ENCODE results near the gene GNAT3. TPM values are rescaled to one million over a fixed set of nuclear protein-coding genes. Genes with fewer than 3 reads are reported as not detected.

GNAT3 gene
- total RNA-seq, 1 donor from 2014 or later, result 0.70 TPM

- Mint-ChIP-seq H3K4me1 (ENCODE audit: unreplicated experiment) (no peaks in the 10 kb centered on the region), H3K9me3 (no peaks in the 10 kb centered on the region), H3K27ac (no peak overlapping the region), H3K4me3 (no peak overlapping the region), H3K27me3 (no peaks in the 10 kb centered on the region), H3K36me3 (no peaks in the 10 kb centered on the region)
- DNase-seq (ENCODE audit: extremely low spot score, unreplicated experiment), result no peak
- no peak for TF ChIP-seq CTCF (conservative IDR thresholded peaks at IDR 0.05)
Measured at GRCh38 chr7:80493121-80493849, 18.6 kb downstream of the GNAT3 start.

GRCh38 chr7:80491462-80491861 is 20.4 kb downstream of the GNAT3 start:
- TF ChIP-seq CTCF (conservative IDR thresholded peaks at IDR 0.05), result no peak
- Mint-ChIP-seq H3K4me3 (no peak overlapping the region), H3K36me3 (no peaks in the 10 kb centered on the region), H3K4me1 (ENCODE audit: unreplicated experiment) (no peaks in the 10 kb centered on the region), H3K9me3 (no peaks in the 10 kb centered on the region), H3K27me3 (no peaks in the 10 kb centered on the region), H3K27ac (no peak overlapping the region)
- DNase-seq (ENCODE audit: extremely low spot score, unreplicated experiment), result no peak

- DNase-seq (ENCODE audit: extremely low spot score, unreplicated experiment), result no peak
- Mint-ChIP-seq H3K27ac (no peak overlapping the region), H3K4me3 (no peak overlapping the region), H3K27me3 (no peaks in the 10 kb centered on the region), H3K9me3 (no peaks in the 10 kb centered on the region), H3K4me1 (ENCODE audit: unreplicated experiment) (no peaks in the 10 kb centered on the region), H3K36me3 (no peaks in the 10 kb centered on the region)
- no peak for TF ChIP-seq CTCF (conservative IDR thresholded peaks at IDR 0.05)
Measured at GRCh38 chr7:80488851-80489370, 23.0 kb downstream of the GNAT3 start.

- Mint-ChIP-seq H3K4me3 (no peak overlapping the region), H3K36me3 (no peaks in the 10 kb centered on the region), H3K27ac (no peak overlapping the region), H3K9me3 (no peaks in the 10 kb centered on the region), H3K27me3 (no peaks in the 10 kb centered on the region), H3K4me1 (ENCODE audit: unreplicated experiment) (no peaks in the 10 kb centered on the region)
- no peak for TF ChIP-seq CTCF (conservative IDR thresholded peaks at IDR 0.05)
- no peak for DNase-seq (ENCODE audit: extremely low spot score, unreplicated experiment)
Measured at GRCh38 chr7:80488406-80488805, 23.5 kb downstream of the GNAT3 start.

GRCh38 chr7:80485721-80486120 is 26.1 kb downstream of the GNAT3 start:
- Mint-ChIP-seq H3K4me1 (ENCODE audit: unreplicated experiment) (peaks cover 5% of the 10 kb centered on the region), H3K9me3 (no peaks in the 10 kb centered on the region), H3K27me3 (no peaks in the 10 kb centered on the region), H3K36me3 (no peaks in the 10 kb centered on the region), H3K27ac (no peak overlapping the region), H3K4me3 (no peak overlapping the region)
- TF ChIP-seq CTCF (conservative IDR thresholded peaks at IDR 0.05), result no peak
- no peak for DNase-seq (ENCODE audit: extremely low spot score, unreplicated experiment)
